PC-9 (cell line): ENCODE results near the gene SND1. TPM values are rescaled to one million over a fixed set of nuclear protein-coding genes. Genes with fewer than 3 reads are reported as not detected.

Experiments used
- BruUV-seq: library from RNA; stranded (reverse); fragments of 400-500 nt; replicated peaks from 2 replicates; lab custom pipeline; 2021; lab: Mats Ljungman, UMichigan
- CTCF ChIA-PET: fragments of 300-600 bp; sonication (Branson Sonifier 250); formaldehyde crosslinking; loops from one replicate; lab custom pipeline; 2022; ENCODE audit warnings: antibody characterized with exemption; lab: Charles Lee
- POLR2A ChIA-PET: fragments of 300-600 bp; sonication (Branson Sonifier 250); formaldehyde crosslinking; loops from one replicate; lab custom pipeline; 2022; ENCODE audit warnings: antibody characterized with exemption; ENCODE audit not compliant: unreplicated experiment; lab: Charles Lee
- DNase-seq, 2 experiments: peaks; one replicate each; pipeline versions ENCODE4 v3.0.0 to v3.0.0-alpha.2; 2015 to 2022; ENCODE audit warnings: mixed read lengths in 1 of 2
- H2AFZ ChIP-seq: fragments of 200-600 bp; sonication (generic); 2 replicates; pipeline ENCODE4 v1.8.1; 2017; ENCODE audit warnings: antibody characterized with exemption
- H3F3A ChIP-seq: fragments of 200-600 bp; sonication (generic); 2 replicates; pipeline ENCODE4 v1.8.1; 2017; ENCODE audit warnings: antibody characterized with exemption, mild to moderate bottlenecking, low read depth; ENCODE audit not compliant: insufficient read depth
- H3K27ac ChIP-seq: fragments of 200-600 bp; sonication (generic); 2 replicates; pipeline ENCODE4 v1.6.1; 2016; ENCODE audit warnings: mixed run types
- H3K27me3 ChIP-seq: fragments of 200-600 bp; sonication (generic); 2 replicates; pipeline ENCODE4 v1.6.1; 2016; ENCODE audit warnings: low read depth, mixed run types; ENCODE audit not compliant: insufficient read depth
- H3K36me3 ChIP-seq: fragments of 200-600 bp; sonication (generic); 2 replicates; pipeline ENCODE4 v1.6.1; 2016; ENCODE audit warnings: low read depth, mixed run types
- H3K4me1 ChIP-seq: fragments of 200-600 bp; sonication (generic); replicated peaks from 2 replicates; pipeline ENCODE4 v1.6.1; 2016; ENCODE audit warnings: mixed run types; ENCODE audit not compliant: insufficient read depth
- H3K4me2 ChIP-seq: fragments of 200-600 bp; sonication (generic); 2 replicates; pipeline ENCODE4 v1.6.1; 2017; ENCODE audit warnings: mixed run types
- H3K4me3 ChIP-seq: fragments of 200-600 bp; sonication (generic); 2 replicates; pipeline ENCODE4 v1.6.1; 2016; ENCODE audit warnings: mixed run types
- H3K79me2 ChIP-seq: fragments of 200-600 bp; sonication (generic); 2 replicates; pipeline ENCODE4 v1.6.1; 2017; ENCODE audit warnings: low read depth, mixed run types
- H3K9me2 ChIP-seq: fragments of 200-600 bp; sonication (generic); 2 replicates; pipeline ENCODE4 v1.8.1; 2017; ENCODE audit warnings: mild to moderate bottlenecking; ENCODE audit not compliant: insufficient read depth
- H3K9me3 ChIP-seq: fragments of 200-600 bp; sonication (generic); 2 replicates; pipeline ENCODE4 v1.8.1; 2016; ENCODE audit warnings: low read depth; ENCODE audit not compliant: insufficient read depth
- H4K20me1 ChIP-seq: fragments of 200-600 bp; sonication (generic); 2 replicates; pipeline ENCODE4 v1.8.1; 2017; ENCODE audit not compliant: insufficient read depth
- CTCF ChIP-seq: fragments of 200-600 bp; sonication (generic); conservative IDR thresholded peaks from 2 replicates; pipeline ENCODE4 v1.6.1; 2017; ENCODE audit warnings: mixed run types, antibody characterized with exemption, mild to moderate bottlenecking, moderate library complexity
- EZH2 ChIP-seq: fragments of 200-600 bp; sonication (generic); IDR thresholded peaks from 2 replicates; pipeline ENCODE4 v1.8.0; 2017; ENCODE audit warnings: antibody characterized with exemption, low read depth
- intact Hi-C: fragments of 100-400 bp; cut with micrococcal nuclease; formaldehyde crosslinking; loops from one replicate; pipeline ENCODE4 v1.10.0; 2022; ENCODE audit not compliant: unreplicated experiment
- total RNA-seq: library from RNA; stranded (reverse); gene quantifications from 2 replicates; pipeline ENCODE4 v1.2.3, GENCODE V29; 2021

Gene SND1
- total RNA-seq, 1 experiment from 2014 or later, result 273 TPM

GRCh38 chr7:128122576-128123290, 470.7 kb downstream of the SND1 start:
- POLR2A ChIA-PET, result no interaction called here

GRCh38 chr7:128123291-128124037, 471.5 kb downstream of the SND1 start:
- H3K9me3 ChIP-seq, result no peaks in the 10 kb centered on the region
- TF ChIP-seq EZH2 (no peak), CTCF (no peak)
- CTCF ChIA-PET, result no interaction called here
- peaks cover 4% of the 10 kb centered on the region; the same call in 1 of the 2 replicates for H3K27me3 ChIP-seq
- no peak overlapping the region for H2AFZ ChIP-seq
- H3K4me3 ChIP-seq, result no peak overlapping the region
- H3K79me2 ChIP-seq, result no peaks in the 10 kb centered on the region
- no peaks in the 10 kb centered on the region for H3K4me1 ChIP-seq
- no peaks in the 10 kb centered on the region for H3F3A ChIP-seq
- POLR2A ChIA-PET, result interaction anchor here (0.6 kb wide), 1 partner anchor 538 kb away, joined by 3 read pairs; the partner anchor contains the start of gene GCC1
- no peak for DNase-seq
- H3K4me2 ChIP-seq, result no peak overlapping the region
- BruUV-seq, result no TSS peak
- intact Hi-C loops, result no loop called here
- no peaks in the 10 kb centered on the region for H4K20me1 ChIP-seq
- no peaks in the 10 kb centered on the region for H3K9me2 ChIP-seq
- H3K36me3 ChIP-seq, result no peaks in the 10 kb centered on the region
- H3K27ac ChIP-seq, result no peak overlapping the region

More at GRCh38 chr7:128122576-128123290, 470.7 kb downstream of the SND1 start:
- Histone ChIP-seq H3K9me3 (no peaks in the 10 kb centered on the region), H3F3A (no peaks in the 10 kb centered on the region), H3K4me2 (peak overlapping the region; percentile 43), H3K79me2 (no peaks in the 10 kb centered on the region), H3K4me1 (no peaks in the 10 kb centered on the region), H3K36me3 (no peaks in the 10 kb centered on the region), H3K27ac (no peak overlapping the region), H4K20me1 (no peaks in the 10 kb centered on the region), H3K4me3 (no peak overlapping the region), H2AFZ (no peak overlapping the region), H3K9me2 (no peaks in the 10 kb centered on the region), H3K27me3 (no peaks in the 10 kb centered on the region)
- intact Hi-C loops, result no loop called here
- BruUV-seq, result no TSS peak
- CTCF ChIA-PET, result interaction anchor here (0.7 kb wide), 1 partner anchor 111 kb away, joined by 11 read pairs; no protein-coding TSS in a partner anchor
- TF ChIP-seq EZH2, result no peak
- DNase-seq, result peak in 1 of 2 experiments; percentile 44

GRCh38 chr7:128124786-128125185, 472.8 kb downstream of the SND1 start:
- H3K27ac ChIP-seq, result no peak overlapping the region
- no peak overlapping the region for H3K4me2 ChIP-seq
- H3K9me2 ChIP-seq, result no peaks in the 10 kb centered on the region
- ChIA-PET CTCF (no interaction called here), POLR2A (no interaction called here)
- no peak for TF ChIP-seq EZH2
- no peak for TF ChIP-seq CTCF
- H4K20me1 ChIP-seq, result no peaks in the 10 kb centered on the region
- no peak for DNase-seq
- no peaks in the 10 kb centered on the region for H3K4me1 ChIP-seq
- no peaks in the 10 kb centered on the region for H3K36me3 ChIP-seq
- peaks cover 15% of the 10 kb centered on the region; the same call in 1 of the 2 replicates for H3K27me3 ChIP-seq
- H3K79me2 ChIP-seq, result no peaks in the 10 kb centered on the region
- BruUV-seq, result no TSS peak
- no peak overlapping the region for H3K4me3 ChIP-seq
- intact Hi-C loops, result no loop called here
- no peak overlapping the region for H2AFZ ChIP-seq
- H3K9me3 ChIP-seq, result no peaks in the 10 kb centered on the region
- no peaks in the 10 kb centered on the region for H3F3A ChIP-seq
